CD4-positive, alpha-beta T cell treated with Interleukin-17A for 1 hour (primary cell): Measurements from ENCODE around the gene INPP5J.

ENCODE experiments used
- DNase-seq: peaks from one replicate; pipeline ENCODE4 v3.0.0-alpha.2; 2020

The INPP5J gene

GRCh38 chr22:31126128-31126868 is 3.5 kb downstream of the INPP5J start:
- DNase-seq, result no peak

DNA sequence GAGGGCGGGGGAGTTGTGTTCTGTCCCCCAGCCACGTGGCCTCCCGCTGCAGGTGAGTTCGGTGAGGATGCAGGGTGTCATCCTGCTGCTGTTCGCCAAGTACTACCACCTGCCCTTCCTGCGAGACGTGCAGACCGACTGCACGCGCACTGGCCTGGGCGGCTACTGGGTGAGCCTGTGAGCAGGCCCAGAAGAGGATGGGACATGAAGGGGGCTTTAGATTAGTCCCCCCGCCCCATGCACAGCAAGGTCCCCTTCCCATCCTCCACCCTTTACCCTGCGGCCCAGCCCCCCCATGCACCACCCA is 4.1 kb downstream of the INPP5J start:
- no peak for DNase-seq

- DNase-seq, result no peak
These were observed 4.5 kb downstream of the INPP5J start for GRCh38 chr22:31127181-31127772.

GRCh38 chr22:31128156-31128555 is 5.4 kb downstream of the INPP5J start:
- DNase-seq, result no peak

GRCh38 chr22:31130873-31131272 is 8.1 kb downstream of the INPP5J start:
- no peak for DNase-seq

- no peak for DNase-seq
These were observed 11.1 kb downstream of the INPP5J start for GRCh38 chr22:31133911-31134310.

- no peak for DNase-seq
These were observed 11.9 kb downstream of the INPP5J start for GRCh38 chr22:31134688-31135087.

GRCh38 chr22:31135706-31136105 is 12.9 kb downstream of the INPP5J start:
- DNase-seq, result no peak

GRCh38 chr22:31136155-31136554 is 13.4 kb downstream of the INPP5J start:
- no peak for DNase-seq

GRCh38 chr22:31136711-31137110 is 13.9 kb downstream of the INPP5J start:
- no peak for DNase-seq

- DNase-seq, result no peak
These were observed 15.0 kb downstream of the INPP5J start for GRCh38 chr22:31137721-31138120.

DNA sequence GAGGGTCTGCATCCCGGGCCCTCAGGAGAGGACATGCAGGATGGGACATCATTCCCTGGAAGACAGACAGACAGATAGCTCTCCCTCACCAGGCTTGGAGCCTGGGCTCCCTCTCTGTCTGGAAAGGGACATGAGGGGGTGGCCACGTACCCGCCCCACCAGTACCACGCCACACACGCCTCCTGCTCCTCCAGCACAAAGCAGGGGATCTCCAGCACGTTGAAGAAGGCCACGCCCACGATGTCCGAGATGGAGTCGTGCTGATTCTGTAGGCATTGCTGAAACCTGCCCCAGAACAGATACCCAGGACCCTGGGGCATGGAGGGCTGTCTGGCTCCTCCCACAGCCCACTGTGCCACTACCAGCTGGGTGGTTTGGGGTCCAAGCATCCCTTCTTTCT is 15.4 kb downstream of the INPP5J start:
- no peak for DNase-seq

GRCh38 chr22:31139066-31139465 is 16.3 kb downstream of the INPP5J start:
- DNase-seq, result no peak

GRCh38 chr22:31139866-31140716 is 17.3 kb downstream of the INPP5J start, which contains the start of gene PLA2G3:
Gene PLA2G3 (minus strand): TSS chr22:31140508. CDS start chr22:31140354, 154 bp downstream.
- DNase-seq, result no peak

- no peak for DNase-seq
These were observed 18.0 kb downstream of the INPP5J start for GRCh38 chr22:31140746-31141145.

- DNase-seq, result no peak
These were observed 18.8 kb downstream of the INPP5J start for GRCh38 chr22:31141551-31141950.

- no peak for DNase-seq
These were observed 19.5 kb downstream of the INPP5J start for GRCh38 chr22:31142285-31142684.

GRCh38 chr22:31143038-31143437 is 20.3 kb downstream of the INPP5J start:
- no peak for DNase-seq

- no peak for DNase-seq
These were observed 20.8 kb downstream of the INPP5J start for GRCh38 chr22:31143537-31143936.

GRCh38 chr22:31144223-31144622 is 21.5 kb downstream of the INPP5J start:
- no peak for DNase-seq

DNA sequence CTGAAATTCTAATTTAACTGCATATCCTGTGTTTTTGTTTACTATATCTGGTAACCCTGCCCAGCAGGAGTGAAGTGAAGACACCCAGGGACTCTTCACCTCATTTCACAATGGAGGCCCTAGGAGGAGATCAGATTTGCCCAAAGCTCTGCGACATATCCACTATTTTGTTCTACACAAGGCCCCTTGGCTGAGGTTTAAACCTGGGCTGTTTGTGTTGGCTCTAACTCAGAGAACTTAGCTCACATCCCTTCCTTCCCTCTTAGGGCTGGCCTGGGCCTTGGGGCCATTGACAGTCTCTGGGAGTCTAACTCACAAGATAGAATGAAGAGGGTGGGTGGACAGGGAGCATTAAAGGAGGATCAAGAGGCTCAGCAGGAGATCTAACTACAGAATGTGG is 25.7 kb downstream of the INPP5J start:
- no peak for DNase-seq

DNA sequence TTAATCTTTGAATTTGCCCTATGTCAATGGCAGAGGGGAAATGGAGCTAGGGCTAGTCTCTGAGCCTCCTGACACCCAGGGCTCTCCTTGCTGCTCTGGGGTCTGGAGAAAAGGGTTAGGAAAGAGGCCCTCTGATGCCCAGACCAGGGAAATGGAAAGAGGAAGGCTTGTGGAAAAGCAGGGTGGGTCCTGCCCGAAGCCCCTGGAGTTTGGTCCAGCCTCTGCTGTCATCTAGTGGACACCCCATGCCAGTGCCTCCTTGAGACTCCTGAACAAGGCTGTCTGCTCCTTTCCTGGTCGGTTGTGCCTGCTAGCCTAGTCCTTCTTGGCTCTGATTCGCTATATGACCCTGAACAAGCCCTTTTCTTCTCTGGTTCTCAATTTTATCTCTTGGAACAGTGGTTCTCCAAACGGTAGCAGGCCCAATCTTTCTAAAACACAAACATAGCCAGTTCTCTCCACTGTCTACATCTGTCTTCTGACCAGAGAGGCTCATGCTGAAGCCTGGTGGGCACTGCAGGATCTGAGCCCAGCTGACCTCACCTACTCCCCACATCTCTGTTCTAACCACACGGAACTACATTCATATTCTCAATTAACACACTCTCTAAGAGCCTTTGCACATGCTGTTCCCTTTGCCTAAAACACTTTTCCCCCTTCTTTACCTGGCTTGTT is 26.3 kb downstream of the INPP5J start:
- peak; percentile 44 for DNase-seq

DNA sequence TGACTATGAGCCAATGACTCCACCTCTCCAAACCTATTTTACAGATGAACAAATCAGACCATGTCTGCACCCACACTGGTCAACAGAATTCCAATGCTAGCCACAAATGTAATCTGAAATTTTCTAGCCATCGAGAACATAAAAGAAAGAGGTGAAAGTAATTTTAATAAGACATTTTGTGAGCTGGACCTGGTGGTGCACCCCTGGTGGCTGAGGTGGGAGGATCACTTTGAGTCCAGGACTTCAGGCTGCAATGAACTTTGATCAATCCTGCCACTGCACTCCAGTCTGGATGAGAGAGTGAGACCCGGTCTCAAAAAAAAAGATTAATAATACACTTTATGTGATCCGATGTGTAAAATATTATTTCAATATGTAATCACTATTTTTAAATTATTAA is 27.8 kb downstream of the INPP5J start:
- no peak for DNase-seq
